ENCODE measurements around the gene SLC6A13. TPM values are rescaled to one million over a fixed set of nuclear protein-coding genes. Genes with fewer than 3 reads are reported as not detected.

SLC6A13 gene
- total and polyA plus RNA-seq, 2 of the 13 experiments (the other 11 are each of a cell fraction or from before 2014, with no cell fraction given), result 0.05 to 0.15 TPM

GRCh38 chr12:272942-273341, 10.3 kb upstream of the SLC6A13 start:
- no peak for ATAC-seq
- intact Hi-C loops (cut with micrococcal nuclease; ENCODE audit: unreplicated experiment), result no loop called here
- no peaks in the 10 kb centered on the region for H3K36me3 ChIP-seq (replicated peaks in 1 of 2; ENCODE audit: control insufficient read depth in 1 of 2, insufficient read depth in 2 of 2, low read length in 2 of 2)
- DNase-seq (ENCODE audit: low spot score), result no peak
- no peak overlapping the region for H3K9ac ChIP-seq (ENCODE audit: insufficient read depth, low read depth, low read length)
- H3K4me2 ChIP-seq (ENCODE audit: low read depth, low read length), result no peak overlapping the region
- H3K9me3 ChIP-seq (ENCODE audit: low read length), result no peaks in the 10 kb centered on the region
- no TSS peak for BruUV-seq (replicated peaks)
- H3K27me3 ChIP-seq (ENCODE audit: control insufficient read depth in 1 of 2, insufficient read depth in 2 of 2, low read length in 2 of 2), result no peaks in the 10 kb centered on the region
- H3K4me1 ChIP-seq (ENCODE audit: insufficient read depth, low read length), result peaks cover 7% of the 10 kb centered on the region; the same call in 1 of the 2 replicates
- no peak for FAIRE-seq
- no peak overlapping the region for H3K27ac ChIP-seq (ENCODE audit: extremely low read length, insufficient read depth, low read length)
- 93% methylated on average over 6 of the region's 6 CpGs for WGBS (ENCODE audit: low lambda C conversion rate)
- ChIA-PET POLR2A (no interaction called here), CTCF (ENCODE audit: low intra/inter-chr PET ratio, low total read pairs) (no interaction called here)
- in situ Hi-C loops (cut with HindIII; ENCODE audit: extremely low pct_ligation_motif_present, low pct_unique_long_range_greater_than_20kb), result no loop called here
- H2AFZ ChIP-seq (ENCODE audit: low read length), result no peak overlapping the region
- H3K79me2 ChIP-seq (ENCODE audit: insufficient read depth, low read length), result no peaks in the 10 kb centered on the region
- H3K4me3 ChIP-seq (replicated peaks in 1 of 3; ENCODE audit: insufficient read depth in 1 of 3, low read depth in 2 of 3, low read length in 3 of 3), result no peak overlapping the region
- H4K20me1 ChIP-seq (ENCODE audit: insufficient read depth, low read length), result no peaks in the 10 kb centered on the region
- TF ChIP-seq SRSF9 (IDR thresholded peaks at IDR 0.05; ENCODE audit: borderline replicate concordance, insufficient read depth, low read depth, low read length, poor library complexity, severe bottlenecking) (no peak), ZNF737 (CRISPR knock-in tag; IDR thresholded peaks at IDR 0.05; ENCODE audit: borderline replicate concordance) (no peak), CBX2 (IDR thresholded peaks at IDR 0.05; ENCODE audit: low read depth, low read length) (no peak), CBX2 (CRISPR knock-in tag; IDR thresholded peaks at IDR 0.05; ENCODE audit: low read depth) (no peak), EP300 (IDR thresholded peaks at IDR 0.05; ENCODE audit: low read depth in 2 of 2, low read length in 2 of 2) (no peak), EP300 (CRISPR knock-in tag; IDR thresholded peaks at IDR 0.05; ENCODE audit: borderline replicate concordance) (no peak), ZNF570 (CRISPR knock-in tag; IDR thresholded peaks at IDR 0.05; ENCODE audit: borderline replicate concordance) (no peak), SNAPC4 (CRISPR knock-in tag; IDR thresholded peaks at IDR 0.05) (no peak), TFDP2 (CRISPR knock-in tag; IDR thresholded peaks at IDR 0.05) (no peak), MAFF (IDR thresholded peaks at IDR 0.05; ENCODE audit: low read depth, low read length) (no peak), NBN (conservative IDR thresholded peaks at IDR 0.05) (no peak), ZNF10 (CRISPR knock-in tag; IDR thresholded peaks at IDR 0.05; ENCODE audit: borderline replicate concordance, low read depth) (no peak), SIN3B (IDR thresholded peaks at IDR 0.05; ENCODE audit: low read length) (no peak), SIX4 (CRISPR knock-in tag; IDR thresholded peaks at IDR 0.05) (no peak), KDM1A (CRISPR knock-in tag; IDR thresholded peaks at IDR 0.05) (no peak), ZNF101 (CRISPR knock-in tag; IDR thresholded peaks at IDR 0.05; ENCODE audit: borderline replicate concordance, low read depth) (no peak), RARG (CRISPR knock-in tag; IDR thresholded peaks at IDR 0.05; ENCODE audit: low read depth) (no peak), EZH2 (conservative IDR thresholded peaks at IDR 0.05; ENCODE audit: low read depth, low read length) (no peak), TRIM22 (IDR thresholded peaks at IDR 0.05) (no peak)
